Skin epidermis (tissue), 12 donors: ENCODE results near the gene SLC29A2.
"Not testable (repeated sequence)": the region's sequence is repeated elsewhere in the genome, so short reads cannot be mapped to it uniquely, and the experiment has no call there.

Source experiments
- H3K27ac ChIP-seq, 21 experiments: fragments of 200-600 bp; sonication (generic) in 11 of 21; one replicate each; pipeline ENCODE4 v1.5.0; 2020; ENCODE audit warnings: mild to moderate bottlenecking in 3 of 21, inconsistent platforms in 2 of 21, moderate library complexity in 2 of 21
- H3K4me3 ChIP-seq, 7 experiments: fragments of 200-600 bp; sonication (generic) in 2 of 7; one replicate each; pipeline ENCODE4 v1.5.0; 2020; ENCODE audit warnings: inconsistent platforms in 2 of 7, mild to moderate bottlenecking in 2 of 7, moderate library complexity in 1 of 7

The SLC29A2 gene

DNA sequence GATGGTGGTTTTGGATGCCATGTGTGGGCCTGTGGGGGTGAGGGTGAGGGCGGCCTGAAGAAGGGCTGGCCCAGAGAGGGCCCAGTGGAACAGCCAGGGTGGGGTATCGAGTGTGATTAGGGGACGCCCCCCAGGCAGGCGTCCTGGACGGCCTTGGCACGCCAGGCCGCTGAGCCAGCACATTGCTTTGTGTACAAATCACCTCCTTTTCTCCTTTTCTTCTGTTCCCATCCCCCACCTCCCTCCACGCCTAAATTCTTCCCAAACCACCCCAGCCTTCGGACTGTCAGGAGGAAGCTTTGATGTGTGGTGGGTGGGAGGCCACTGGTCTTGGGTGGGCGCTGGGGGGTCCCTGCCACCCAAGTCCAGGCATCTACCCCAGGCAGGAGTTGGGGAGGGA is 46.9 kb downstream of the SLC29A2 start:
- H3K4me3 ChIP-seq = no peak overlapping the region
- peak overlapping the region in 14 of 21 experiments; percentile 3 to 86 (median 41) for H3K27ac ChIP-seq

DNA sequence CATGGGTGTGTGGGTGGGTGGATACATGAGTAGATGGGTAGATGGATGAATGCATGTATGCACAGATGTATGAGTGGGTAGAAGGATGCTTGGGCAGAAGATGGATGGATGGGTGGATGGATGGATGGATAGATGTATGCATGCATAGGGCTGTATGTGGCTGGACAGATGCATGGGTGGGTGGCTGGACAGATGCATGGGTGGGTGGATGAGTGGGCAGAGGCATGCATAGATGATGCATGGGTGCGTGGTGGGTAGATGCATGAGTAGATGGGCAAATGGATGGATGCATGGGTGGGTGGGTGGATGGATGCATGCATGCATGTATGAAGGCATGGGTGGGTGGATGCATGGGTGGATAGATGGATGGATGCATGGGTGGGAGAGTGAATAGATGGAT is 47.9 kb downstream of the SLC29A2 start:
- Histone ChIP-seq H3K27ac (peak overlapping the region in 1 of 21 experiments; percentile 35), H3K4me3 (no peak overlapping the region)

DNA sequence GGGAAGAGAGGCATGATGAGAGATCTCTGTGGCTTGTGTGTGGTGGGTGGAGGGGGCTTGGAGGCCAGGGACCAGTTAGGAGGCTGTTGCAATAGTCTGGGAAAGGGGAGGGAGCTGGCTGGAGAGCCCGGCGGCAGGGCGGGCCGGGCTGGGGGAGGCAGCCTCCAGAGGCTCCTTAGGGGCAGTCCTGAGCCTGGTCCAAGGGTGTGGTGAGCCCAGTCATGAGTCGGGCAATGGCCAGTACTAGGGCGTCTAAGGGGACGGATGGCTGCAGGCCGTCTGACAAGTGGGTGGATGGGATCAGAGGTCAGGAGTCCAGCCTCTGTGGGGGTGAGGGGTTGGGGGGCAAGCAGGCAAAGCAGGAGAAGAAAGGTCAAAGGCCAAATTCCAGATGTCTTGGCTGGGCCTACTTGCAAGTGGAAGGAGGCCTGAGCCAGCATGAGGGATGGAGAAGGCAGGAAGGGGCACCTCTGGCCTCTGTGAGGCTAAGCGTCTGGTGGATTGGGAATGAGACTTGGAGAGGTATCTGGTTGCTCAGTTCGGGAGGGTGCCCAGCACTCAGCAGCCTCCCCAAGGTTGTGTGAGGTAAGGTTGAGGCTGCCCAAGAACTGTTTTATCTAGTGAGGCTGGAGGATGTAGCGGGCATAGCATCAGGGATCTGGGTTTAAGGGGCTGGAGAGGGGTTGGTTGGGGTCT is 48.7 kb downstream of the SLC29A2 start:
- H3K4me3 ChIP-seq = no peak overlapping the region
- H3K27ac ChIP-seq = peak overlapping the region in 7 of 21 experiments; percentile 14 to 73 (median 42)

- Histone ChIP-seq H3K27ac (peak overlapping the region in 3 of 21 experiments; percentile 49 to 72 (median 62)), H3K4me3 (no peak overlapping the region)
Measured at GRCh38 chr11:66321606-66322005, 50.0 kb downstream of the SLC29A2 start.

GRCh38 chr11:66320748-66321147 is 50.8 kb downstream of the SLC29A2 start:
- not testable (repeated sequence) for H3K27ac ChIP-seq, H3K4me3 ChIP-seq

DNA sequence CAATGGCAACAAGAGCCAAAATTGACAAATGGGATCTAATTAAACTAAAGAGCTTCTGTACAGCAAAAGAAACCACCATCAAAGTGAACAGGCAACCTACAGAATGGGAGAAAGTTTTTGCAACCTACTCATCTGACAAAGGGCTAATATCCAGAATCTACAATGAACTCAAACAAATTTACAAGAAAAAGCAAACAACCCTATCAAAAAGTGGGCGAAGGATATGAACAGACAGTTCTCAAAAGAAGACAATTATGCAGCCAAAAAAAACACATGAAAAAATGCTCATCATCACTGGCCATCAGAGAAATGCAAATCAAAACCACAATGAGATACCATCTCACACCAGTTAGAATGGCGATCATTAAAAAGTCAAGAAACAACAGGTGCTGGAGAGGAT is 51.3 kb downstream of the SLC29A2 start:
- H3K4me3 ChIP-seq, H3K27ac ChIP-seq: not testable (repeated sequence)

GRCh38 chr11:66318600-66318970 is 53.0 kb downstream of the SLC29A2 start:
- Histone ChIP-seq H3K4me3 (no peak overlapping the region), H3K27ac (peak overlapping the region in 17 of 21 experiments; percentile 43 to 87 (median 78))

DNA sequence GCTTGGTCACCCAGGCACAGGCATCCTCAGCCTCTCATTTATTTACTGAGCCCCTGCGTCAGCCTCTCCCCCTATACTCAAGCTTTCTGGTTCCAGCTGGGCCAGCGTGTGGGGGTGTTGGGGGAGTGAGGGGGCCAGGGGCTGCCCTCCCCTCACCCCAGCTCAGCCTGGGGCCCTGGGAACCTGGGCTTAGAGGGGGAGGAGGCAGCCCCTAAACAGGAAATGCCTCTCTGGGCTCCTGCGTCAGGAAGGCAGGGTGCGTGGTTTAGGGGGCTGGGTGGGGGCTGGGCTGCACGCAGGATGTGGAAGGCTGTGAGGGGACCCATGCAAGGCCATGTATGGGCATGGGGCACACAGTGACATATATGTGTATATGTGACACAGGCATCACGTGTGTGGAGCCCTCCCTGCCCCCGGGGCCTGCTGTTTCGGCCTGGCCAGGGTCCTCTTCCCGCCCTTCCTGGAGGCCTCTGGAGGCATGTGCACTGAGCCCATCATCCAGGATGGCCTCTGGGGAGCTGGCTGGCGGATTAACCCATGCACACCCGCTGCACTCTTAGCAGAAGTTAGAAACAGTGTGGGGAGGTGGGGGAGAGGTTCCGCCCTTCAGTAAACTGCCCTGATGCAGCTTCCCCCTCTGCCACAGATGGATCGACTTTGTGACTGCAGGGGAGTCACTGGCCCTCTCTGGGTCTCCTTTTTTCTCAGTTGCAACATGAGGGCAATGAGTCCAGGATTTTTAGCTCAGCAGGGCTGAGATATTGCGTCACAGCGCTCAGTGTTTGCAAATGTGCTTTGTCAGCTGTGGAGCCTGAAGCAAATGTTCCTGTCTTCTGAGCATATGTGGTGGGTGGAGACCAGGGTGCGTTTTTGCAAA is 53.6 kb downstream of the SLC29A2 start:
- peak overlapping the region in 20 of 21 experiments; percentile 43 to 87 (median 78) for H3K27ac ChIP-seq

DNA sequence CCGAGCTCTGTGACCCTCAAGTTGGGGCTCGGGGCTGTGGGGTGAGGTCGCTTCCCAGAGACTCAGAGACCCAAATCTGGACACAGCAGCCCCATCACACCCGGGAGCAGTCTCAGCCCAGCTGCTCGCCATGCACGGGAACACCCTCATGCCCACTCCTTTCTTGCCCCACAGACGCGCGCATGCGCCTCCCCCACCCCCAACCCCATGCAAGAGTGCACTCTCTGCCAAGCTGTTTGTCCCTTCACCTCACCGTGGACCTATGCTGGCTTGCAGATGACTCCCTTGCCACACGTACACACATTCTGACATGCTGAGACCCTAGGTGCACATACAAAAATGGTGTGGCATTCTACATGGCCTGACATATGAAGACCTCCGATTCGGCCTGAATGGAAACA is 54.2 kb downstream of the SLC29A2 start:
- Histone ChIP-seq H3K4me3 (peak overlapping the region in 3 of 7 experiments; percentile 2 to 49 (median 44)), H3K27ac (peak overlapping the region in 20 of 21 experiments; percentile 43 to 87 (median 78))

More for the DNA sequence above, 53.6 kb downstream of the SLC29A2 start:
- peak overlapping the region in 1 of 7 experiments; percentile 2 for H3K4me3 ChIP-seq

- Histone ChIP-seq H3K27ac (peak within 1 kb of the TSS in 20 of 21 experiments; percentile 43 to 87 (median 78)), H3K4me3 (peak within 1 kb of the TSS; percentile 31 to 49 (median 40))
Measured at GRCh38 chr11:66316849-66317251, 54.7 kb downstream of the SLC29A2 start, which contains the start of gene CD248. CD248 (minus strand) TSS chr11:66317044; CDS start chr11:66317027, 17 bp downstream.

GRCh38 chr11:66315921-66316811 is 55.4 kb downstream of the SLC29A2 start:
- H3K27ac ChIP-seq = peak overlapping the region in 20 of 21 experiments; percentile 38 to 87 (median 78)
- H3K4me3 ChIP-seq = peak overlapping the region; percentile 31 to 49 (median 40)

DNA sequence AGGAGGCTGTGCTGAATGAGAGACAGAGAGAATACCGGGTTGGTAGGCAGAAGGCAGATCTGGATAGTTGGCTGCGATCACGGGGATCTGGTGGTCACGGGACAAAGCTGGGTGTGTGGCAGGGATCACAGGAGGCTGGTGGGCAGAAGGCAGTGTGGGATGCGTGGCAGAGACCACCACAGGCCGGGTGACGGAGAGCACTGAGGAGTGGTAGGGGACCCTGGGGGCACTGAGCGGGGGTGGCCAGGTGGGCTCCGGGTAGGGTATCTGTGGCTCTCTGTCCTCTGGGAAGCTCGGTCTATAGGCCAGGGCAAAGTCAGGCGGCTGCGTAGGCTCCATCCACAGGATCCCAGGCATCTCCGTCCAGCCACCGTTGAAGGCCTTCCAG is 56.1 kb downstream of the SLC29A2 start:
- H3K4me3 ChIP-seq = peak overlapping the region; percentile 31 to 49 (median 40)
- H3K27ac ChIP-seq = peak overlapping the region in 18 of 21 experiments; percentile 31 to 87 (median 79)

GRCh38 chr11:66314561-66315497 is 56.7 kb downstream of the SLC29A2 start:
- Histone ChIP-seq H3K4me3 (peak overlapping the region; percentile 31 to 49 (median 40)), H3K27ac (peak overlapping the region in 19 of 21 experiments; percentile 31 to 87 (median 78))

- H3K4me3 ChIP-seq = peak overlapping the region; percentile 31 to 49 (median 40)
- H3K27ac ChIP-seq = peak overlapping the region in 19 of 21 experiments; percentile 61 to 87 (median 80)
Measured at GRCh38 chr11:66314186-66314501, 57.4 kb downstream of the SLC29A2 start.

DNA sequence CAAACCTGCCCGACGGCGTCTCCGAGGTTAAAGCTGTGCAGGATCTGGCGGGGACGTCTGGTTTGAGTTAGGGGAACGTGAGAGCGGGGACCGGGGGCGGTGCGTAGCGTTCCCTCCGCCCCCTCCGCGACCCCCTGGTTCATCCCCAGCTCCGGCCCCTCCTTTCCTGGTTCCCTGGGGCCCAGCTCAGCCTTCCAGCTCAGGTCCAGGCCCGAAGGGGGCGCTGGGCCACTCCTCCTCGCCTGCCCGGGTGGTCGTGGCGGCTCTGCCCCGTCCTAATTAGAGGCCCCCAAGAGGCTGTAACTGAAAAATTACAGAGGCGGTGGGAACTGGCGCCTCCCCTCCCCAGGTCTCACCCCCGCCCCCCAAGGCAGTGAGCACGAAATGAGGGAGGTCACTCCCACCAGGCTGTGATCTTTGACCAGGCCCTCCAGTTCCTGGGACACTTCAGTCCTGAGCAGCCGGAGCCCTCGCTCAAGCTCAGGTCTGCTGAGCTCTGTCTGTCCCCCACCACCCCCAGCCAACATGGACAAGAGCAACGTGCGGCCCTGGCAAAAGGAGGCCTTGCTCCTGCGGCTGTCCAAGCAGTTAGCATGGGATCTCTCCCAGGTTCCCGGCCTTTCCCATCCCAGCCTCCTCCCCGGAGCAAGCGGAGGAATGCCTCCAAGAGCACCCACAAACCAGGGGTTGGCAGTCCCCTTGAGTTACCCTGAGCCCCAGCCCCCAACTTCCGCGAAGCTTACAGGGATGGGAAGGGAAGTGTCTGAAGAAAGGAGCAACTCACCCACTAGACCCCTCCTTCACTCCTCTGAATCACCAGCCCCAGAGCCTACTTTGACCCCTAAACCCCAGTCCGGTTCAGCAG is 58.0 kb downstream of the SLC29A2 start:
- peak overlapping the region; percentile 31 to 49 (median 40) for H3K4me3 ChIP-seq
- peak overlapping the region in 20 of 21 experiments; percentile 61 to 87 (median 79) for H3K27ac ChIP-seq

DNA sequence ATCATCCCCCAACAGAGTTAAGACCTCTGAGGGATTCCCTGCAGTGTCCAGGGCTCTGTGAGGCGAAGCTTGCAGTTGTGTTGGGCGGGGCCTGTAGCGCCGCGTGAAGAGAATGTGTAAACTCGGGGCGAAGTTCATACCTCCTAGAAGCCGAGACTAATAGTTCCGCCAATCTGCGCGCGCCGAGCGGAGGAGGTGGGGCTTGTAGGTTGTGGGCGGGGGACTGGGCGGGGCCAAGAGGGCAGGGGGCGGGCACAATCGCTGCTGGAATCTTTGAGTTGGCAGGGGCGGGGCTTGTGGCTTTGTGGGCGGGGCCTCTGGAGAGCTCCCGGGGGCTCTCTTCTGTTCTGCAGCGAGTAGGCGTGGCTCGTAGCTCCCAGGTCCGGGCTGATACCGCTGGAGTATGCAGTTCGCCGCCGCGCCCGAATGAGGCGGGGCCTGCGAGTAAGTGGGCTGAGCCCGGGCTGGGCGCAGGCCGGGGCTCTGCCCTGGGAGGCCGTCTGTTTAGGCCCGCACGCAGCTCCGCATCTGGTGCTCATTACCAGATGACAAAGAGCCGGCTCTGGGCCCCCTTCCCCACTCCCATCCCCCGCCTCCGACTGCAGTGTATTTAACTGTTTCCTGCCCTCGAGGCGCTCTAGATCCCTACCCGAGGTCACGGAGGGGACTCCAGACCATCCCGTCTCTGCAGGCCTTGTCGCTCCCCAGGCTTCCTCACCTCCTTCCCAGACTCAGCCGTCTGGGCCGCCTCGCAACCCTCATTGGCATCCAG is 58.8 kb downstream of the SLC29A2 start:
- Histone ChIP-seq H3K27ac (peak overlapping the region in 20 of 21 experiments; percentile 61 to 87 (median 79)), H3K4me3 (peak overlapping the region; percentile 39 to 49 (median 41))
